Measurements from ENCODE around the gene ICA1. TPM values are rescaled to one million over a fixed set of nuclear protein-coding genes. Genes with fewer than 3 reads are reported as not detected.

Gene ICA1
- total RNA-seq, 3 donors from 2014 or later = 18.7 to 59.9 (median 41.9) TPM

GRCh38 chr7:8277394-8277982 lies 15.5 kb upstream of the ICA1 start:
- DNase-seq (peak in 1 of 3 donors; percentile 42), ATAC-seq (peak; percentile 77)
- H3K4me1 ChIP-seq (ENCODE audit: low read depth) = no peaks in the 10 kb centered on the region
- no peaks in the 10 kb centered on the region for H3K36me3 ChIP-seq (ENCODE audit: low read depth)
- H3K4me3 ChIP-seq = no peak overlapping the region
- no peak for TF ChIP-seq CTCF (IDR thresholded peaks at IDR 0.05)
- H3K9me3 ChIP-seq = no peaks in the 10 kb centered on the region
- intact Hi-C loops (cut with DNase I, micrococcal nuclease) = no loop called here

GRCh38 chr7:8274589-8274988 lies 12.6 kb upstream of the ICA1 start:
- no peaks in the 10 kb centered on the region for H3K36me3 ChIP-seq (ENCODE audit: low read depth)
- intact Hi-C loops (cut with DNase I, micrococcal nuclease) = no loop called here
- no peaks in the 10 kb centered on the region for H3K9me3 ChIP-seq
- DNase-seq (no peak), ATAC-seq (no peak)
- H3K4me3 ChIP-seq = no peak overlapping the region
- TF ChIP-seq CTCF (IDR thresholded peaks at IDR 0.05) = no peak
- no peaks in the 10 kb centered on the region for H3K4me1 ChIP-seq (ENCODE audit: low read depth)

GRCh38 chr7:8271960-8272359 lies 10.0 kb upstream of the ICA1 start:
- Histone ChIP-seq H3K9me3 (no peaks in the 10 kb centered on the region), H3K4me3 (no peak overlapping the region), H3K36me3 (ENCODE audit: low read depth) (no peaks in the 10 kb centered on the region), H3K4me1 (ENCODE audit: low read depth) (no peaks in the 10 kb centered on the region)
- TF ChIP-seq CTCF (IDR thresholded peaks at IDR 0.05) = no peak
- no peak for DNase-seq
- ATAC-seq = no peak
- intact Hi-C loops (cut with DNase I, micrococcal nuclease) = no loop called here

GRCh38 chr7:8263048-8263447 lies 1.1 kb upstream of the ICA1 start:
- intact Hi-C loops (cut with DNase I, micrococcal nuclease) = no loop called here
- Histone ChIP-seq H3K4me1 (ENCODE audit: low read depth) (no peaks in the 10 kb centered on the region), H3K36me3 (ENCODE audit: low read depth) (no peaks in the 10 kb centered on the region), H3K4me3 (no peak overlapping the region), H3K9me3 (no peaks in the 10 kb centered on the region)
- ATAC-seq = no peak
- no peak for DNase-seq
- no peak for TF ChIP-seq CTCF (IDR thresholded peaks at IDR 0.05)

- TF ChIP-seq CTCF (IDR thresholded peaks at IDR 0.05) = no peak
- Histone ChIP-seq H3K4me3 (peak overlapping the region; percentile 49), H3K4me1 (ENCODE audit: low read depth) (no peaks in the 10 kb centered on the region), H3K36me3 (ENCODE audit: low read depth) (no peaks in the 10 kb centered on the region), H3K9me3 (no peaks in the 10 kb centered on the region)
- intact Hi-C loops (cut with DNase I, micrococcal nuclease) = no loop called here
- ATAC-seq = peak; percentile 66
- peak; percentile 75 to 76 (median 75) for DNase-seq
These were observed 884 bp downstream of the ICA1 start for GRCh38 chr7:8260871-8261694.

Data from mucosa of descending colon (tissue), 3 donors.